ENCODE results near the gene MRAS. TPM values are rescaled to one million over a fixed set of nuclear protein-coding genes. Genes with fewer than 3 reads are reported as not detected.
"Not testable (repeated sequence)": the region's sequence is repeated elsewhere in the genome, so short reads cannot be mapped to it uniquely, and the experiment has no call there.

MRAS gene
- polyA plus RNA-seq, 1 donor from 2014 or later = 52.8 TPM

GRCh38 chr3:138377212-138377611 lies 28.8 kb downstream of the MRAS start:
- not testable (repeated sequence) for H3K27me3 ChIP-seq (ENCODE audit: insufficient read depth, low read depth, low read length); H3K27ac ChIP-seq (ENCODE audit: low read length); H2AFZ ChIP-seq (ENCODE audit: low read depth, low read length); H4K20me1 ChIP-seq (ENCODE audit: insufficient read depth); H3K36me3 ChIP-seq (ENCODE audit: insufficient read depth, low read length); H3K4me2 ChIP-seq (ENCODE audit: low read length); H3K9me2 ChIP-seq (ENCODE audit: insufficient read depth, low read length); H3K9me3 ChIP-seq (ENCODE audit: low read length); H3F3A ChIP-seq (ENCODE audit: insufficient read depth, low read length, poor library complexity, severe bottlenecking); H3K4me3 ChIP-seq (ENCODE audit: low read length); H3K79me2 ChIP-seq (replicated peaks; ENCODE audit: insufficient read depth, low read length); H3K9ac ChIP-seq (ENCODE audit: low read length)

- Histone ChIP-seq H3K27ac (ENCODE audit: low read length) (no peak overlapping the region), H3K36me3 (ENCODE audit: insufficient read depth, low read length) (peaks cover 6% of the 10 kb centered on the region), H3K9me2 (ENCODE audit: insufficient read depth, low read length) (no peaks in the 10 kb centered on the region), H3K4me3 (ENCODE audit: low read length) (no peak overlapping the region), H4K20me1 (ENCODE audit: insufficient read depth) (no peaks in the 10 kb centered on the region), H3K27me3 (ENCODE audit: insufficient read depth, low read depth, low read length) (no peaks in the 10 kb centered on the region), H3K79me2 (replicated peaks; ENCODE audit: insufficient read depth, low read length) (no peaks in the 10 kb centered on the region), H2AFZ (ENCODE audit: low read depth, low read length) (no peak overlapping the region), H3K9me3 (ENCODE audit: low read length) (no peaks in the 10 kb centered on the region), H3K4me2 (ENCODE audit: low read length) (no peak overlapping the region), H3F3A (ENCODE audit: insufficient read depth, low read length, poor library complexity, severe bottlenecking) (no peaks in the 10 kb centered on the region), H3K9ac (ENCODE audit: low read length) (no peak overlapping the region)
- TF ChIP-seq SMC3 (conservative IDR thresholded peaks at IDR 0.05; ENCODE audit: poor library complexity) (no peak), TAF1 (IDR thresholded peaks at IDR 0.05; ENCODE audit: low read depth) (no peak), REST (IDR thresholded peaks at IDR 0.05; ENCODE audit: borderline replicate concordance) (no peak), RAD21 (conservative IDR thresholded peaks at IDR 0.05) (no peak), EP300 (conservative IDR thresholded peaks at IDR 0.05; ENCODE audit: poor library complexity, severe bottlenecking) (no peak), EZH2 (IDR thresholded peaks at IDR 0.05; ENCODE audit: borderline replicate concordance, insufficient read depth, low read length, poor library complexity, severe bottlenecking) (no peak), CTCF (IDR thresholded peaks at IDR 0.05; ENCODE audit: poor library complexity, severe bottlenecking) (no peak), POLR2AphosphoS5 (IDR thresholded peaks at IDR 0.05) (no peak), MXI1 (conservative IDR thresholded peaks at IDR 0.05; ENCODE audit: poor library complexity, severe bottlenecking) (no peak)
Observed at GRCh38 chr3:138377804-138378203, 29.4 kb downstream of the MRAS start.

GRCh38 chr3:138378331-138378730 lies 30.0 kb downstream of the MRAS start:
- Histone ChIP-seq H3K9ac (ENCODE audit: low read length) (no peak overlapping the region), H4K20me1 (ENCODE audit: insufficient read depth) (no peaks in the 10 kb centered on the region), H3K4me3 (ENCODE audit: low read length) (no peak overlapping the region), H3F3A (ENCODE audit: insufficient read depth, low read length, poor library complexity, severe bottlenecking) (no peaks in the 10 kb centered on the region), H2AFZ (ENCODE audit: low read depth, low read length) (no peak overlapping the region), H3K36me3 (ENCODE audit: insufficient read depth, low read length) (peaks cover 6% of the 10 kb centered on the region), H3K27ac (ENCODE audit: low read length) (no peak overlapping the region), H3K79me2 (replicated peaks; ENCODE audit: insufficient read depth, low read length) (no peaks in the 10 kb centered on the region), H3K4me2 (ENCODE audit: low read length) (no peak overlapping the region), H3K9me2 (ENCODE audit: insufficient read depth, low read length) (no peaks in the 10 kb centered on the region), H3K9me3 (ENCODE audit: low read length) (no peaks in the 10 kb centered on the region), H3K27me3 (ENCODE audit: insufficient read depth, low read depth, low read length) (no peaks in the 10 kb centered on the region)
- TF ChIP-seq MXI1 (conservative IDR thresholded peaks at IDR 0.05; ENCODE audit: poor library complexity, severe bottlenecking) (no peak), POLR2AphosphoS5 (IDR thresholded peaks at IDR 0.05) (no peak), RAD21 (conservative IDR thresholded peaks at IDR 0.05) (no peak), CTCF (IDR thresholded peaks at IDR 0.05; ENCODE audit: poor library complexity, severe bottlenecking) (no peak)
